ENCODE results near the gene HP1BP3. TPM values are rescaled to one million over a fixed set of nuclear protein-coding genes. Genes with fewer than 3 reads are reported as not detected.

HP1BP3 gene
- total and polyA plus RNA-seq, 2 of the 4 experiments (the other 2 are of a cell fraction), result 88.4 to 151 TPM

- Histone ChIP-seq H4K91ac (ENCODE audit: insufficient read depth, low read depth, low read length) (no peak overlapping the region), H3K14ac (replicated peaks; ENCODE audit: low read depth, low read length) (no peak overlapping the region), H2BK15ac (ENCODE audit: low read depth, low read length) (no peak overlapping the region), H3K27me3 (ENCODE audit: control insufficient read depth, insufficient read depth, low read length) (no peaks in the 10 kb centered on the region), H2AFZ (replicated peaks; ENCODE audit: low read length, poor library complexity) (no peak overlapping the region), H2AK5ac (ENCODE audit: low read depth, low read length) (no peak overlapping the region), H3K4me1 (ENCODE audit: control insufficient read depth, insufficient read depth, low read length) (peaks cover 2% of the 10 kb centered on the region; the same call in 1 of the 2 replicates), H3K23ac (ENCODE audit: low read depth, low read length) (no peak overlapping the region), H3K9me3 (ENCODE audit: control insufficient read depth, insufficient read depth, low read length) (no peaks in the 10 kb centered on the region), H3K4me3 (ENCODE audit: insufficient read depth, low read depth, low read length) (no peak overlapping the region), H2BK5ac (ENCODE audit: low read depth, low read length, poor library complexity, severe bottlenecking) (no peak overlapping the region), H3K27ac (ENCODE audit: insufficient read depth, low read length) (no peak overlapping the region), H3K79me1 (ENCODE audit: low read depth in 1 of 2, low read length in 2 of 2) (no peaks in the 10 kb centered on the region), H3K9me1 (ENCODE audit: insufficient read depth, low read length) (peaks cover 8% of the 10 kb centered on the region; the same call in 1 of the 2 replicates), H3K4ac (ENCODE audit: low read depth, low read length) (no peak overlapping the region), H2BK20ac (ENCODE audit: low read depth, low read length) (no peak overlapping the region), H4K5ac (ENCODE audit: low read depth, low read length) (no peak overlapping the region), H4K20me1 (ENCODE audit: insufficient read depth, low read length) (no peaks in the 10 kb centered on the region), H3K9ac (ENCODE audit: low read depth, low read length) (no peak overlapping the region), H3K36me3 (ENCODE audit: control insufficient read depth, insufficient read depth, low read length) (no peaks in the 10 kb centered on the region), H3K18ac (ENCODE audit: low read depth, low read length) (no peak overlapping the region), H4K8ac (ENCODE audit: low read depth in 2 of 2, low read length in 2 of 2) (no peak overlapping the region), H3K4me2 (ENCODE audit: low read depth, low read length) (no peak overlapping the region), H2AK9ac (replicated peaks; ENCODE audit: low read depth, low read length, poor library complexity) (peak overlapping the region; percentile 23), H2BK120ac (ENCODE audit: low read depth, low read length) (no peak overlapping the region), H3K56ac (ENCODE audit: extremely low read depth, insufficient read depth, low read length) (no peak overlapping the region)
- intact Hi-C loops (cut with micrococcal nuclease) (no loop called here), dilution Hi-C loops (cut with HindIII; ENCODE audit: low sequenced_read_pairs, unreplicated experiment) (no loop called here), in situ Hi-C loops (cut with MboI; ENCODE audit: low sequenced_read_pairs) (no loop called here)
- DNase-seq (no peak), ATAC-seq (ENCODE audit: low read depth) (no peak)
- TF ChIP-seq MAFK (IDR thresholded peaks at IDR 0.05; ENCODE audit: low read depth, low read length) (no peak), MXI1 (IDR thresholded peaks at IDR 0.05; ENCODE audit: borderline replicate concordance, low read depth, low read length) (no peak), RAD21 (IDR thresholded peaks at IDR 0.05; ENCODE audit: low read length) (no peak), CHD1 (IDR thresholded peaks at IDR 0.05; ENCODE audit: low read depth, low read length) (no peak), RCOR1 (IDR thresholded peaks at IDR 0.05; ENCODE audit: insufficient replicate concordance, low read length) (no peak), FOS (IDR thresholded peaks at IDR 0.05; ENCODE audit: low read depth, low read length) (no peak), NFE2L2 (IDR thresholded peaks at IDR 0.05; ENCODE audit: low read depth, low read length) (no peak), ELK1 (IDR thresholded peaks at IDR 0.05; ENCODE audit: borderline replicate concordance, low read depth, low read length) (no peak), POLR2A (IDR thresholded peaks at IDR 0.05; ENCODE audit: low read depth, low read length) (no peak), USF2 (IDR thresholded peaks at IDR 0.05; ENCODE audit: low read depth, low read length) (no peak), RFX5 (IDR thresholded peaks at IDR 0.05; ENCODE audit: low read depth, low read length) (no peak), MAZ (IDR thresholded peaks at IDR 0.05; ENCODE audit: borderline replicate concordance, low read depth, low read length) (no peak), BHLHE40 (IDR thresholded peaks at IDR 0.05; ENCODE audit: low read depth, low read length) (no peak), CEBPB (IDR thresholded peaks at IDR 0.05; ENCODE audit: low read depth, low read length) (no peak), CTCF (conservative IDR thresholded peaks at IDR 0.05; ENCODE audit: low read depth, low read length) (no peak), SMC3 (IDR thresholded peaks at IDR 0.05; ENCODE audit: low read depth, low read length) (no peak)
- ChIA-PET CTCF (no interaction called here), POLR2A (ENCODE audit: unreplicated experiment) (no interaction called here)
- no TSS peak for BruUV-seq (replicated peaks)
- 94% methylated on average over 9 of the region's 13 CpGs; no CpG with 5 or more reads in 1 of the 2 experiments for WGBS, 2 experiments (ENCODE audit: extremely low coverage in 2 of 2, insufficient read length in 1 of 2)
Observed at GRCh38 chr1:20716232-20716631, 70.9 kb downstream of the HP1BP3 start.
